NCI-H345 treated with DMSO at 0.1 percent for 48 hours (cell line): Measurements from ENCODE around the gene TKT.
"Not testable (repeated sequence)": the region's sequence is repeated elsewhere in the genome, so short reads cannot be mapped to it uniquely, and the experiment has no call there.

Experiments
- DNase-seq: peaks from one replicate; lab custom pipeline; 2025; ENCODE audit not compliant: unreplicated experiment; lab: John Stamatoyannopoulos, UW

TKT gene, protein sequence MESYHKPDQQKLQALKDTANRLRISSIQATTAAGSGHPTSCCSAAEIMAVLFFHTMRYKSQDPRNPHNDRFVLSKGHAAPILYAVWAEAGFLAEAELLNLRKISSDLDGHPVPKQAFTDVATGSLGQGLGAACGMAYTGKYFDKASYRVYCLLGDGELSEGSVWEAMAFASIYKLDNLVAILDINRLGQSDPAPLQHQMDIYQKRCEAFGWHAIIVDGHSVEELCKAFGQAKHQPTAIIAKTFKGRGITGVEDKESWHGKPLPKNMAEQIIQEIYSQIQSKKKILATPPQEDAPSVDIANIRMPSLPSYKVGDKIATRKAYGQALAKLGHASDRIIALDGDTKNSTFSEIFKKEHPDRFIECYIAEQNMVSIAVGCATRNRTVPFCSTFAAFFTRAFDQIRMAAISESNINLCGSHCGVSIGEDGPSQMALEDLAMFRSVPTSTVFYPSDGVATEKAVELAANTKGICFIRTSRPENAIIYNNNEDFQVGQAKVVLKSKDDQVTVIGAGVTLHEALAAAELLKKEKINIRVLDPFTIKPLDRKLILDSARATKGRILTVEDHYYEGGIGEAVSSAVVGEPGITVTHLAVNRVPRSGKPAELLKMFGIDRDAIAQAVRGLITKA

DNA sequence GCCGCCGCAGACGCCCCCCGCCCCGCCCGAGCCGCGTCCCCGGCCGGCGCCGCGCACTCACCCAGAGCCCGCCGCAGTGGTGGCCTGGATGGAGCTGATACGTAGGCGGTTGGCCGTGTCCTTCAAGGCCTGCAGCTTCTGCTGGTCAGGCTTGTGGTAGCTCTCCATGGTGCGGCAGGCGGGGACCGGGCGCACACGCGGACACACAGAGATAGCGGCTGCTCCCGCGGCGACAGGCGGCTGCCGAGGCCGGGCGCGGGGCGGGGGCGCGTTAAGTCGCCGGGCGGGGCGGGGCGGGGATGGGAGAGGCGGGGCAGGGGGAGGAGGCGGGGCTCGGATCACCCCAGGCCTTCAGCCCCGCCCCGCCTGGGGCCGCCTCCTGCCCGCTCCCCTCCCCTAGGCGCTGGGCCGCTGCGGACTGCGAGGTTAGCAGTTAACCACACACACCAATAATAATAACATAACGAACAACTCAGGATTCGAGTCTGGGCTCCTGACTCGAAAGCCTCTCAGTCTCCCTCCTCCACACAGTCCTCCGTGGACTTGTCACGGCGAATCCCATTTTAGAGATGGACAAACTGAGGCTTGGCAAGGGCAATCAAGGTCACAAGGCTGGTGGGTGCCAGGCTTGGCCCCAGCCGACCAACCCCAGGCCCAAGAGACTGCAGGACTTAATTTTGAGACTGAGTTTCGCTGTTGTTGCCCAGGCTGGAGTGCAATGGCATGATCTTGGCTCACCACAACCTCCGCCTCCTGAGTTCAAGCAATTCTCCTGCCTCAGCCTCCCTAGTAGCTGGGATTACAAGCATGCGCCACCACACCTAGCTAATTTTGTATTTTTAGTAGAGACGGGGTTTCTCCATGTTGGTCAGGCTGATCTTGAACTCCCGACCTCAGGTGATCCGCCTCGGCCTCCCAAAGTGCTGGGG is at the start of gene TKT:
Gene TKT, minus strand, starts transcription at position 248 of the 929 bp plus-strand sequence. Its CDS starts 80 bp downstream, at position 168.
- DNase-seq, result peak; percentile 38

DNA sequence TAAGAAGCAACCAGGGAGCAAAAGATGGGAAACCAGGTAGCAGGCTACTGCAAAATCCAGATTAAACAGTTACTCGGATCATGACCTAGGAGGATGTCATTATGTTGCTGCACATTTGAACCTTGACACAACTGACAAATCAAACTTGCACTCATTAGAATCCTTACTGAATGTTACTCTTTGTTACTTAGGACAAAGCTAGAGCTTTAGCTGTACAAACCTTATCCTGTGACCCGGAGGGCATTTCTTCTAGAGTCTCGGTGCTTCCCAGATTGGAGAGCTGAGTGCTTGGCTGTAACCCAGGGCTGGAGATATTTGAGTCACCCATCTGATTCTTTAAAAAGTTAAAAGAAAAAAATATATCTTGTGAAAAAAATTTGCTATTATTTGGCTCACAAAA is 48.1 kb upstream of the TKT start:
- no peak for DNase-seq

DNA sequence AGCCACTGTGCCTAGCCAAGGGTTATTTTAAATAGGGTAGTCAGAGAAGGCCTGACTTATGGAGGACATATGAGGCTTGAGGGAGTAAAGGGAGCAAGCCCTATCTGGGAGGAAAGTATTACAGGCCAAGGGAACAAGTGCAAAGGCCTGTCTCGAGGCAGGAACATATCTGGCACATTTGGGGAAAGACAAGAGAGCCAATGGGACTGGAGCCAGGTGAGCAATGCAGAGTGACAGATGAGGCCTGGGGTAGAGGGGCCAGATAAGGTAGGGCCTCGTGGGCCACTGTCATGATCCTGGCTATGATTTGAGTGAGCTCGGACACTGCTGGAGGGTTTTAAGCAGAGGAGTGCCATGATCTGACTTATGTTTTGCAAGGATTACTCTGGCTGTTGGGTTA is 47.7 kb upstream of the TKT start:
- no peak for DNase-seq

DNA sequence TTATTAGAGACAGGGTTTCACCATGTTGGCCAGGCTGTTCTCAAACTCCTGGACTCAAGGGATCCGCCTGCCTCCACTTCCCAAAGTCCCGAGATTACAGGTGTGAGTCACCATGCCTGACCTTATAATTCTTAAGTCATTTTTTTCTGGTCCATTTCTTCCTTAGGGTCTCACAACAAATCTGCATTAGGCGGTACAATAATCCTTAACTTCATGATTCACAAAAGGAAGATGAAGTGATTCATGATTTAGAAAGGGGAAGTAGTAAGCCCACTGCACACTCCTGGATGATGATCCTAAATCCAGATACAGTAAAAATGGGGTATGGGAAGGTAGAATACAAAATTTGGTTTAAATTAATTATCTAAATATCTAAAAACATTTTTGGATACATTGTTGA is 45.0 kb upstream of the TKT start:
- no peak for DNase-seq

DNA sequence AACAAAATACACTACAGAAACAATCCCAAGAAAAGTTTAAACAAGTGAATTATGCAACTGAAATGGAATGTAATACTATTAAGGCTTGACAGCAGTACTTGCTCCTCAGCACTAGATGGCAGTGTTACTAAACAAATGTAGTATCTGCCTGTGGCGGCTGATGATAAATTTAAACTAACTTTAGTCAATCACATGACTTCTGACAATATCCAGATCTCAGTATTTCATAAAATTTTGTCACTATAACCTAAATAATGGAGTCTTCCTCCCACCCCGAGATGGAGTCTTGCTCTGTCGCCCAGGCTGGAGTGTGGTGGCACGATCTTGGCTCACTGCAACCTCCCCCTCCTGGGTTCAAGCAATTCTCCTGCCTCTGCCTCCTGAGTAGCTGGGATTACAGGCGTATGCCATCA is 43.8 kb upstream of the TKT start:
- not testable (repeated sequence) for DNase-seq

DNA sequence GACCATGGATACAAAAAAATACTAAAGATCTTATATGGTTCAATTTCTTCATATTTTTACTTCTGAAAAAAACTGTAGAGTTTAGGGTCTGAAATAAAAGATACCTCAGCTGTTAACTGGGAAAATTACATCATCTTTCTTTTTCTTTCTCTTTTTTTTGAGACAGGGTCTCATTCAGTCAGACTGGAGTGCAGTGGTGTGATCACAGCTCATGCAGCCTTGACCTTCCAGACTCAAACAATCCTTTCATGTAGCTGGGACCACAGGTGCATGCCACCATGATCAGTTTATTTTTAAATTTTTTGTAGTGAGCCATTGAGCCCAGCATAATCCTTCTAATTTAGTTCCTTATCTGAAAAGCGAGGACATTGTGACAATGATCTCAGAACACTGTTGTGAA is 39.6 kb upstream of the TKT start:
- DNase-seq, result no peak

DNA sequence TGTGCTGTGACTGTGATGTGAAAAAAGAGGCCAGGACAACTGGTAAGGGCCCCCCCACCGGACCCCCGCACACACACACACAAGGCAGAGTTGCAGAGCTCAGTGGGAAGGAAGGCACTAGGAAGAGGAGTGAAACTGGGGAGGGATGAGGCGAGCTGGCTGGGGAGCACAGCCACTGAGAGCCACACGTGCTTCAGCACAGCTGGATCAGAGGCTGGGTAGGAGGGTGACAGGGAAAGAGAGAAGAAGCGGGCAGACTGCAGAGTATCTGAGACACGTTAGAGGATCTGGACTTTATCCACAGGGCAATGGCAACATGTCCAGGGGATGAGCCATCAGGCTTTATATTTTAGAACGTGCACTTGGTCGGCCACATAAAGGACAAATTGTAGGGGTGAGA is 38.0 kb upstream of the TKT start:
- DNase-seq, result no peak

DNA sequence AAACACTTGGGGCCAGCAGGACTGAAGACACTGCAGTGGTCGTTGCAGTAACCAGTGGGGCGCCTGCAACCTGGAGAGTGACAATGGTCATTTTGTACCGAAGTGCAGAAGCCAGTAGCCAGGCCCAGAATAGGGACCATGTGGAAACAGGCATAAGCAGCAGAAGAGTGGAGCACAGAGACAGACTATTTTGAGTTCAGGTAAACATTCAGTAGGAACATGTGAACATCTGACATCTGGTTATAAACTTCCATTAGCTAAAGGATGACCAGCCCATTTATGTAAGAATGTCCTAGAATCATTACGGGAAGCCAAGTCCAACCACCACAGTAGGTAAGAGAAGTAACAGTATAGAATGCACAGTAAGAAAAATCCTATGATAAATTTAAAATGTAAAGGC is 32.4 kb upstream of the TKT start:
- no peak for DNase-seq

DNA sequence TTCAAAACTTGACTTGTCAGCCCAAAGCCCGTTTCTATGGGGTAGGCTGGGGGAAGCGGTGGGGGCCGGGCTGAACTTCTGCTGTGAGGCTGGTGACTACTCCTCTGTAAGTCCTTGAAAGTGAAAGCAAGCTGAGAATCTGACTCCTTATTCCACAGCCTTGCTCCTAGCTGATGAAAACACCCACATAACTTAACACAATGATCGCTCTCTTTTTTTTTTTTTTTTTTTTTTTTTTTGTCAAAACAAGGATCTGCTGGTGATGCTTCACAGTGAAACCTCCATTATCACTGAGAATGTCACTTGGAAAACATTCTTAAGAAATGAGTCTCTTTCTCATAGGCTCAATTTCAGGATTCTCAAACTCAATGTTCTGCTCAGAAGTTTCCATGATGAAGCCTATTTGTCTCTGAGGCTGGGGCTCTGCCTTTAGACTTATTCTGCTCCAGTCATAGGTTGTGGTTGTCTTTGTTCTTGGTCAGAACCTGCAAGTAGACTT is 31.4 kb upstream of the TKT start:
- no peak for DNase-seq

DNA sequence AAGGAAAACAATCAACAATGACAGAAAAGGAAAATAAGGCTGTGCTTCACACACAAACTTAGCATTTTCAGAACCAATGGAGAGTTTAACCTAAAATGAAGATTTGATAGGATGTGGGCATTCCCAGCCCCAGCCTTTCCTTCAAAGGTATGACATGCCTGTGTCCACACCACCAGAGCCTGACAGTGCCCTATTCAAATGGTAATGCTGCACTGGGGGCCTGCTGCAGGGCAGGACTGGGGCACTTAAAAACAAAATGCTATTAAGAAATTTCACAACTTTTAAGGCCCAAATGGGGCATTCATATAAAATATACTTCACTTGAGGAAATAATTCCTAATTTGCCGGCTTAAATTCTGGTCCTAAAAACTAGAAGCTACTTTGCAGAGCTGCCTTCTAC is 30.9 kb upstream of the TKT start:
- DNase-seq, result no peak

DNA sequence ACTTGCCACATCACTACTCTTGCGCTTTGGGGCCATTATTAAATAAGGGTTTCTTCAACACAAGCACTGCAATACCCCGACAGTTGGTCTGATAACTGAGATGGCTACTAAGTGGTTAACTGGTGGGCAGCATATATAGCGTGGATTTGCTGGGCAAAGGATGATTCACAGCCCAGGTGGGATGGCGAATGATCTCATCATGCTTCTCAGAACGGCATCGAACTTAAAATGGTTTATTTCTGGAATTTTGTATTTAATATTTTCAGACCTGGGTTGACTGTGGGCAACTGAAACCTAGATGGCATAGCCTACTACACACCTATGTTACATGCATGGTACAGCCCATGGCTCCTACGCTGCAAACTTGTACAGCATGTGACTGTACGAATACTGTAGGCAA is 26.8 kb upstream of the TKT start:
- DNase-seq, result no peak

DNA sequence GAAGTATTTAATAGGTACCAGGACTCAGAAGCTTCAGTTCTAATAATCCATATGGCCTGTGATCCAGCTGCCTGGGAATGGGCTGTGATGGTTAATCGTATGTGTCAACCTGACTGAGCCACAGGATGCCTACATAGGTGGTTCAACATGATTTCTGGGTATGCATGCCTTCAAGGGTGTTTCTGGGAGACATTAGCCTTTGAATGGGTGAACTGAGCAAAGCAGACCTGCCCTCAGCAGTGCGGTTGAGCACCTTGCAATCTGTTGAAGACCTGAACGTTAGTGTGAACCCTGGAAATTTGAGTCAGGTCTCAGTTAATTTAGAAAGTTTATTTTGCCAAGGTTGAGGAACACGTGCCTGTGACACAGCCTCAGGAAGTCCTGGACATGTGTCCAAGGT is 22.8 kb upstream of the TKT start:
- DNase-seq, result no peak

DNA sequence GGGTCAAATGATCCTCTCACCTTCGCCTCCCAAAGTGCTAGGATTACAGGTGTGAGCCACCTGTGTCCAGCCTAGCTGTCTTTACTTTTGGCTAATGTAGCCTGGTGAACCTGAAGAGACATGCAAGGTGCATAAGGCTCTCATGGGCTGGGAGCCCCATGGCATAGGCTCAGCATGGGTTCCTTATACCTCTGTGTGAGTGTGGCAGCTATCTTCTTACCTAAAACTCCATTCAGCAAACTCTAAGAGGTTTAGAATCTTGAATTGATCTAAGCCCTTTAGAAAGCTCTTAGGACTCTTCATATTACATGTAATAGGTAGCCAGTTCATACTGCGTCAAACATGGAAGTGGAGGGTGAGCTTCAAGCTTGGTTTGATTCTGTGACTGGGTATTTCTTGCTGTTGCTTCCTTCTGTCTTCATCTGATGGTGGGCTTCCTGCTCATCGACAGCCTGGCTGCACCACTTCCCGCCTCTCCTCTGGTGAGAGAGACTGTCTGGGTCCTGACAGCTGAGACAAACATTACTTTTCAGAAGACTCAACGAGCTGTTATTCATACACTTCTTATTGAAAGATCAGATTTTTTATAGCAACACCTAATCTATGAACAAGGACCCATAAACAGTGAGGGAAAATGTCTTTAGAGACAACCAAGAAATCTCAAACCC is 19.2 kb upstream of the TKT start:
- no peak for DNase-seq

DNA sequence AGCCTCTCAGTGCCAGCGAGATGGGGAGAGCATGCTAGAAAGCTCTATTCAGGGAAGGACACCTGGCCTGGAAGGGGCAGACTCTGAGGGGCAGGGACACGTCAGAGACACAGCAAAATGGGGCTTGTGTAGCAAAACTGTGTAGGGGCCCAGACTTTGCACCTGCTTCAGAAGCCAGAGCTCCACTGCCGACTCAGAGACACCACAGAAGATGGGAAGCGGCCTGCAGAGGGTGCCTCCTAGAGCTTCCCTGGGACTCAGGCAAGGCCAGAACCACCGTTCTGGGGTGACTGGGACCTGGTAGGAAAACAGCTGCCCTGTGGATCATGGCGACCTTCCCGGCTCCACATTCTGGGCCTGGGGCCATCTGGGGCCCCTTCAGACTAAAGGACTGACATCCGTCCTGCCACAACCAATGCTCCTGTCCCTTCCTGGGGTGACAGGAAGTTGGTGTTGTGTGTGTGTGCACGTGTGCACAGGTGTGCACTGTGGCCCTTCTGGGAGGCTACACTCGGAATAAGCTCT is 17.4 kb upstream of the TKT start:
- DNase-seq, result no peak

DNA sequence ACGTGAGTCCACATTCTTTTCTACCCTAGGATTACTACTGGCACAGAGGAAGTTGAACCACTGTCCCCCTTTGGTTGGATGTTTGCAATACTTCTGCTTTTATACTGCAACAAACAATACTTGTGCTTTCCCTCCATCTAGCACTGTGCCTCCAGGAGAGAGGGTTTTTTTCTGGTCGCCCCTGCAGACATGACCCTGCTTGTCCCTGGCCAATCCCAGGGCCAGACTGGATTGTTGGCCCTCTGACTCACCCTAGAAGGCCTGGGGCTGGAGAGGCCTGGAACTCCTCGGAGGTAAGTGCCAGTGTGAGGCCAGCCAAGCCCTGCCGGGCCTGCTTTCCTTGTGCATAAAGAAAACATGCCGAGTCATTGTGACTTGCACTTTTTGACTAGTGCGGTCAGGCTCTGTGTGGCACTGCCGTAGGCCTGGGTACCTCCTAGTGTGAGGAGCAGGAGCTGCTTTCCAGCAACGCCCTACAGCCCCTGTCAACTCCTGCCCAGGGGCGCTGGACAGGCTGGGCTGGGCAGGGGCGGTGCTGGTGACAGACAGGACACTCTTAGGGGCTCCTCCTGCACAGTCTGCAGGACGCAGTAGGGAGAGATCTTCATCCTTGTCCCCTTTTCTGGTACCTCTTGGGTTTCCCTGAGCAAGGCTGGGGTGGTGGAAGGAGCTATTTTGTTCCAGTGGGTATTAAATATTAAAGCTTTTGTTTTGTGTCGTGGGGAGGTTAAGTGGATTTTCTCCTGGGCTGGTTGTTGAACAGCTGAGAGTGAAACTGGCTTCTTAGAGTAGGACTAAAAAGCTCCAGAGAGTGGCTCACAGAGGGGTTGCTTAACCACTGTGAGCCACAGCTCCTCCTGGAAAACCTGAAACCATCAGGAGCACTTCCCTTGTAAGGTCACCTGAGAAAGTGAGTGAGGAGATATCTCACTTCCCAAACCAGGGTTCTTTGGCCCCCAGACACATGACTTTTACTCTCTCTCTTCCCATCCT is 14.4 kb upstream of the TKT start:
- peak; percentile 32 for DNase-seq

DNA sequence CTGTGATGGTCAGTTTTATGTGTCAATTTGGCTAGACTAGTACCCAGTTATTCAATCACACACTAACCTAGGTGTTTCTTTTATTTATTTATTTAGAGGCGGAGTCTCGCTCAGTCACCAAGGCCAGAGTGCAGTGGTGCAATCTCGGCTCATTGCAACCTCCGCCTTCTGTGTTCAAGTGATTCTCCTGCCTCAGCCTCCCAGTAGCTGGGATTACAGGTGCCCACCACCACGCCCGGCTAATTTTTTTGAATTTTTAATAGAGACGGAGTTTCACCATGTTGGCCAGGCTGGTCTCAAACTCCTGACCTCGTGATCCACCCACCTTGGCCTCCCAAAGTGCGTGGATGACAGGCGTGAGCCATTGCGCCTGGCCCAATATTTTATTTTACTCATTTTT is 13.4 kb upstream of the TKT start:
- DNase-seq, result not testable (repeated sequence)

DNA sequence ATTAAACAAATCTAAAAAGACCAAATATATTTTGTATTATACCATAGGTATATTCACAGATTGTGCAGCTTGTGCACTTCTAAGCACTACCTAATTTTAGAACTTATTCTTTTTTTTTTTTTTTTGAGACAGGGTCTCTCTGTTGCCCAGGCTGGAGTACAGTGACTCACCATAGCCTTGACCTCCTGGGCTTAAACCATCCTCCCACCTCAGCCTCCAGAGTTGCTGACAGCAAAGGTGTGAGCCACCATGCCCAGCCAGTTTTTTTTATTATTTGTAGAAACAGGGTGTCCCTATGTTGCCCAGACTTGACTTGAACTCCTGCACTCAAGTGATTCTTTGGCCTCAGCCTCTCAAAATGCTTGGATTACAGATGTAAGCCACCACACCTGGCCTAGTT is 11.9 kb upstream of the TKT start:
- DNase-seq, result no peak

DNA sequence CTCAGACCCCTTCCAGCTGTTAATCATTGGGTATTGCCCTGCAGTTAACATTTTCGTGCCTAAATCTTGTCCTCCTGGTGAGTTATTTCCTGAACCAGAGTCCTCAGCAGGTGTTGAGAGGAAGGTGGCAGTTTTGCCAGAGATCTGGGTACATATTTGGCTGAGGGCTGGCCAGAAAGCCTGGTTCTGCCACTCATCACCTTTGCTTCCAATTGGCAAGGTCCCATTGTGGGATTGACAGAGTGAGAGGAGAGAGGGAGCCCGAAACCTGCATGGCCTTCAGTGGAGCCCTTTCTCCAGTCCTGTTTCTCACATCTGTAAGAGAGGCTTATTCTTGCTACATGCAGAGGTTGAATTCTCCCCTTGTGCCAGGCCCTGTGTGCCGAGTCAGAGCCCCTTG is 8.9 kb upstream of the TKT start:
- no peak for DNase-seq

DNA sequence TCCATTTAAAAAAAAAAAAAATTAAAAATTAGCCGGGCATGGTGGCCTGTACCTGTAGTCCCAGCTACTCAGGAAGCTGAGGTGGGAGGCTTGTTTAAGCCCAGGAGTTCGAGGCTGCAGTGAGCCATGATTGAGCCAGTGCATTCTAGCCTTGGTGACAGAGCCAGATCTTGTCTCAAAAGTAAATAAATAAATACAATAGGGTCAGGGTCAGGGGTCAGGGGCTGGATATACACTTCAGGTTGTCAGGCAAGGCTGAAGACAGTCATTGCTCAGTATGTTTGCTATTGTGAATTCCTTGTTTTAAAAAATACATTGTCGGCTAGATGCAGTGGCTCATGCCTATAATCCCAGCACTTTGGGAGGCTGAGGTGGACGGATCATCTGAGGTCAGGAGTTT is 8.1 kb upstream of the TKT start:
- no peak for DNase-seq

DNA sequence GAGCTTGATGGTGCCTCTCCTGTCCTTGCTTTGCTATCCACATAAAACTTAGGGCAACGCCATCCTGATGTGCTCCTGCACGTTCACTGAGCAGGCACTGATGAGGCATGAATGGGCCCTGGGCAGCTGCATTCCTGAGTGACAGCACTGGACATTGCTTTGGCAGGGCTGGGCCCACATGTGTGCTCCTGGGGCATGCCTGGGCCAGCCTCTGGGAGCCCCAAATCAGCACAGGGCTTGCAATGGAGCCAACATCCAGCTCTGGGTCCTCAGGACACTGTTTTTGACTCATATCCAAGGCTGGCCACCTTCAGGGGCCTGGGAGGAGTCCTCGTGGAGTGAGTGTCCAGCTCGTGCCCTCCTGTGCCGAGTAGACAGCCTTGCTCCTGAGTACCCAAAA is 5.9 kb upstream of the TKT start:
- DNase-seq, result no peak
